DOHH2 (cell line): Measurements from ENCODE around the gene MS4A2.
"Not testable (repeated sequence)": the region's sequence is repeated elsewhere in the genome, so short reads cannot be mapped to it uniquely, and the experiment has no call there.

Source experiments
- H3F3A ChIP-seq: fragments of 200-600 bp; sonication (generic), shearing (Covaris generic); 2 replicates; pipeline ENCODE4 v1.6.0; 2016; ENCODE audit warnings: antibody characterized with exemption, mild to moderate bottlenecking; ENCODE audit not compliant: control insufficient read depth, insufficient read depth
- H3K27ac ChIP-seq: fragments of 200-600 bp; sonication (generic); 2 replicates; pipeline ENCODE4 v1.5.1; 2014; ENCODE audit warnings: low read depth, mild to moderate bottlenecking, low read length, moderate library complexity
- H3K27me3 ChIP-seq: fragments of 200-600 bp; sonication (generic); 2 replicates; pipeline ENCODE4 v1.6.1; 2014; ENCODE audit warnings: mild to moderate bottlenecking, low read length, mixed read lengths; ENCODE audit not compliant: control insufficient read depth
- H3K36me3 ChIP-seq: fragments of 200-600 bp; sonication (generic); 2 replicates; pipeline ENCODE4 v1.6.1; 2014; ENCODE audit warnings: mild to moderate bottlenecking, low read length, moderate library complexity, mixed read lengths; ENCODE audit not compliant: control insufficient read depth
- H3K4me1 ChIP-seq: fragments of 200-600 bp; sonication (generic); 2 replicates; pipeline ENCODE4 v1.6.1; 2014; ENCODE audit warnings: mild to moderate bottlenecking, low read length, mixed read lengths; ENCODE audit not compliant: control insufficient read depth
- H3K4me2 ChIP-seq: fragments of 200-600 bp; sonication (generic); 2 replicates; pipeline ENCODE4 v1.6.0; 2014; ENCODE audit warnings: mild to moderate bottlenecking, low read length, moderate library complexity
- H3K4me3 ChIP-seq: fragments of 200-600 bp; sonication (generic); 2 replicates; pipeline ENCODE4 v1.5.1; 2014; ENCODE audit warnings: mild to moderate bottlenecking, low read length, mixed read lengths
- H3K79me2 ChIP-seq: fragments of 200-600 bp; sonication (generic); 2 replicates; pipeline ENCODE4 v1.6.1; 2014; ENCODE audit warnings: mild to moderate bottlenecking, low read length, mixed read lengths; ENCODE audit not compliant: control insufficient read depth
- H3K9me2 ChIP-seq: fragments of 200-600 bp; sonication (generic); replicated peaks from 2 replicates; pipeline ENCODE4 v1.6.1; 2014; ENCODE audit warnings: mild to moderate bottlenecking, low read length, mixed read lengths; ENCODE audit not compliant: control insufficient read depth
- H3K9me3 ChIP-seq: fragments of 200-600 bp; sonication (generic); 2 replicates; pipeline ENCODE4 v1.6.1; 2014; ENCODE audit warnings: antibody characterized with exemption, low read length, mixed read lengths; ENCODE audit not compliant: control insufficient read depth, insufficient read depth
- H4K20me1 ChIP-seq: fragments of 200-600 bp; sonication (generic); 2 replicates; pipeline ENCODE4 v1.6.0; 2014; ENCODE audit warnings: low read depth, mild to moderate bottlenecking, antibody characterized with exemption, low read length, moderate library complexity; ENCODE audit not compliant: control insufficient read depth, insufficient read depth
- CTCF ChIP-seq: fragments of 200-600 bp; sonication (generic); IDR thresholded peaks from one replicate; pipeline ENCODE4 v1.5.1; 2014; ENCODE audit warnings: antibody characterized with exemption, mild to moderate bottlenecking, low read depth, low read length; ENCODE audit not compliant: poor library complexity, severe bottlenecking
- EZH2phosphoT487 ChIP-seq: fragments of 200-600 bp; sonication (generic); IDR thresholded peaks from 2 replicates; pipeline ENCODE4 v1.6.1; 2017; ENCODE audit warnings: borderline replicate concordance, mild to moderate bottlenecking, antibody characterized with exemption, low read length, moderate library complexity, mixed read lengths

MS4A2 gene

DNA sequence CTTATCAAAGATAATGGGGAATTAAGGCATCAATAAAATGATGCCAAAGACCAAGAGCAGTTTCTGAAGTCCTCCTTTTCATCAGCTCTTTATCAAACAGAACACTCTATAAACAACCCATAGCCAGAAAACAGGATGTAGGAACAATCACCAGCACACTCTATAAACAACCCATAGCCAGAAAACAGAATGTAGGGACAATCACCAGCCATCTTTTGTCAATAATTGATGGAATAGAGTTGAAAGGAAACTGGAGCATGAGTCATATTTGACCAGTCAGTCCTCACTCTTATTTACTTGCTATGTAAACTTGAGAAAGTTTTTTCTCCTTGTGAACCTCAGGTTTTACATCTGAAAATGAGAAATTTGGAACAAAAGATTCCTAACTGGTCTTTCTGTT, 10.0 kb downstream of the MS4A2 start:
- H3K4me1 ChIP-seq = peaks cover 8% of the 10 kb centered on the region

DNA sequence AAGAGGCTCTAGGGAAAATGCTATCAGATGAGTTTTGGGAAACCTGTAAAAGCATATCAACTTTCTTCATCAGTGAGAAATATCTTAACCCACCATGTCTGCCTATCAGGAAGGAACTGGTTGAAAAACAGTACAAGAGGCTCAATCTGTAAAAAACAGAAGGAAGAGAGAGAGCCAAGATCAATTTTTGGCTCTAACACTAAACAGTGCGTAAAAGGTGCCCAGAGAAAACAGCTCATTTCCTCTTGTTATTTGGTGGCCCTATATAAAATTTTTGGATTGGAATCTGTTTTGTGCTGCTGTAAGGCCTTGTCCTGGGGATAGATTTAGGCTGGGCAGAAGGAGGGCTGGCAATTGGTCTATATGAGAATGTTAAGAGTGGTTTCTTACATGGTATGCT, 12.1 kb downstream of the MS4A2 start:
- Histone ChIP-seq H3K4me1 (peaks cover 6% of the 10 kb centered on the region), H3F3A (no peaks in the 10 kb centered on the region), H3K9me2 (no peaks in the 10 kb centered on the region), H3K36me3 (no peaks in the 10 kb centered on the region), H4K20me1 (no peaks in the 10 kb centered on the region), H3K27me3 (no peaks in the 10 kb centered on the region), H3K9me3 (no peaks in the 10 kb centered on the region), H3K27ac (no peak overlapping the region), H3K4me3 (no peak overlapping the region), H3K4me2 (no peak overlapping the region), H3K79me2 (no peaks in the 10 kb centered on the region)
- TF ChIP-seq CTCF = no peak
- TF ChIP-seq EZH2phosphoT487 = no peak

More for the DNA sequence above, 10.0 kb downstream of the MS4A2 start:
- Histone ChIP-seq H3K4me3 (no peak overlapping the region), H3K27me3 (no peaks in the 10 kb centered on the region), H3K36me3 (no peaks in the 10 kb centered on the region), H3F3A (no peaks in the 10 kb centered on the region), H3K27ac (no peak overlapping the region), H3K9me2 (no peaks in the 10 kb centered on the region), H4K20me1 (no peaks in the 10 kb centered on the region), H3K4me2 (no peak overlapping the region), H3K9me3 (no peaks in the 10 kb centered on the region), H3K79me2 (no peaks in the 10 kb centered on the region)
- TF ChIP-seq CTCF = no peak

DNA sequence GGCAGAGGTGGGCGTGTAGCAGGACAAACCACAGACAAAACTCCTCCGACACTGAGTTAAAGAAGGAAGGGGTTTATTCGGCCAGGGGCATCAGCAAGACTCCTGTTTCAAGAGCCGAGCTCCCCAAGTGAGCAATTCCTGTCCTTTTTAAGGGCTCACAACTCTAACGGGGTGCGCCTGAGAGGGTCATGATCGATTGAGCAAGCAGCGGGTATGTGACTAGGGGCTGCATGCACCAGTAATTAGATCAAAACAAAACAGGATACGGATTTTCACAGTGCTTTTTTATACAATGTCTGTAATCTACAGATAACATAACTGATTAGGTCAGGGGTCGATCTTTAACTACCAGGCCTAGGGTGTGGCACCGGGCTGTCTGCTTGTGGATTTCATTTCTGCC, 12.9 kb downstream of the MS4A2 start:
- not testable (repeated sequence) for H3K27ac ChIP-seq, H3K27me3 ChIP-seq, H3K4me2 ChIP-seq, H3F3A ChIP-seq, H4K20me1 ChIP-seq, H3K36me3 ChIP-seq, H3K4me3 ChIP-seq, H3K9me3 ChIP-seq, H3K79me2 ChIP-seq, H3K4me1 ChIP-seq, H3K9me2 ChIP-seq

DNA sequence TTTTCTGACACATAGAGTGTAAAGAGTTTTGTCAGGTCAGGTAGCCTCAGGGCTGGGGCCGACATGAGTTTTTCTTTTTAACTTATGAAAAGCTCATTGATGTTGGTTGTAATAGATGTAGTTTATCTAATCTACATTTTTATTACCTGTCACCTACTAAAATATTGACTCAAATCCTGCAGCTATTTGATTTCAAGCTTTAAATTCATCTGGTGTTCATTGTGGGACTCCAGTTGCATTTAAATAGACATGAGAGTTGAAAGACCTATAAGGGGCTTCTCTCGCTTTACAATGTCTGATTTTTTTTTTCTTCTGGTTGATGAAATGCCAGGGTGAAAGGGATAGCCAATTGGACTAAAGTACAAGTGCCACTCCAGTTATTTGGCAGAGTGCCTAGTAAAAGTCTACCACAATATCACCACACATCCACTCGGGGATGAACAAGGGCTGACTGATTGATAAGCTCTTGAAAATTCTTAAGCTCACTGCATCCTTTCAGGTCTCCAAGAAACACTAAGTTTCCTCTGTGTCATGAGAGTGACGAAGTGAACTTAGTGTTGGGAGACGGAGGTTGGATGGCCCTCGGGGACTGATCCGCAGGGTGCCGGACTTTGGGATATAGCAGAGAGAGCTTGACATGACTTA, 16.1 kb downstream of the MS4A2 start:
- H3F3A ChIP-seq, H3K79me2 ChIP-seq, H3K27ac ChIP-seq, H3K36me3 ChIP-seq, H3K9me3 ChIP-seq, H3K4me1 ChIP-seq, H3K9me2 ChIP-seq, H3K4me3 ChIP-seq, H4K20me1 ChIP-seq, H3K4me2 ChIP-seq, H3K27me3 ChIP-seq: not testable (repeated sequence)

- not testable (repeated sequence) for H3K9me2 ChIP-seq, H3F3A ChIP-seq
Observed at GRCh38 chr11:60108631-60109030, 20.2 kb downstream of the MS4A2 start.

More at GRCh38 chr11:60108631-60109030, 20.2 kb downstream of the MS4A2 start:
- not testable (repeated sequence) for H4K20me1 ChIP-seq, H3K36me3 ChIP-seq, H3K27ac ChIP-seq, H3K9me3 ChIP-seq, H3K27me3 ChIP-seq, H3K4me3 ChIP-seq, H3K4me1 ChIP-seq, H3K4me2 ChIP-seq, H3K79me2 ChIP-seq
